ENCODE data around the gene GRAMD2B. TPM values are rescaled to one million over a fixed set of nuclear protein-coding genes. Genes with fewer than 3 reads are reported as not detected.

Gene GRAMD2B, protein sequence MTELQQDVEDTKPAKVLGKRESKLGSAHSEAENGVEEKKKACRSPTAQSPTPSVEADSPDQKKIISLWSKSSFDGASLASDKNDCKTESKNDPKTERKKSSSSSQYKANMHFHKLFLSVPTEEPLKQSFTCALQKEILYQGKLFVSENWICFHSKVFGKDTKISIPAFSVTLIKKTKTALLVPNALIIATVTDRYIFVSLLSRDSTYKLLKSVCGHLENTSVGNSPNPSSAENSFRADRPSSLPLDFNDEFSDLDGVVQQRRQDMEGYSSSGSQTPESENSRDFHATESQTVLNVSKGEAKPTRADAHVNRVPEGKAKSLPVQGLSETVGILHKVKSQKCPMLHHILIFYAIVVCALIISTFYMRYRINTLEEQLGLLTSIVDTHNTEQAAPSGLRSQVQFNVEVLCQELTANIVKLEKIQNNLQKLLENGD
- 3.9 and 5.9 TPM in 2 replicates for total RNA-seq

DNA sequence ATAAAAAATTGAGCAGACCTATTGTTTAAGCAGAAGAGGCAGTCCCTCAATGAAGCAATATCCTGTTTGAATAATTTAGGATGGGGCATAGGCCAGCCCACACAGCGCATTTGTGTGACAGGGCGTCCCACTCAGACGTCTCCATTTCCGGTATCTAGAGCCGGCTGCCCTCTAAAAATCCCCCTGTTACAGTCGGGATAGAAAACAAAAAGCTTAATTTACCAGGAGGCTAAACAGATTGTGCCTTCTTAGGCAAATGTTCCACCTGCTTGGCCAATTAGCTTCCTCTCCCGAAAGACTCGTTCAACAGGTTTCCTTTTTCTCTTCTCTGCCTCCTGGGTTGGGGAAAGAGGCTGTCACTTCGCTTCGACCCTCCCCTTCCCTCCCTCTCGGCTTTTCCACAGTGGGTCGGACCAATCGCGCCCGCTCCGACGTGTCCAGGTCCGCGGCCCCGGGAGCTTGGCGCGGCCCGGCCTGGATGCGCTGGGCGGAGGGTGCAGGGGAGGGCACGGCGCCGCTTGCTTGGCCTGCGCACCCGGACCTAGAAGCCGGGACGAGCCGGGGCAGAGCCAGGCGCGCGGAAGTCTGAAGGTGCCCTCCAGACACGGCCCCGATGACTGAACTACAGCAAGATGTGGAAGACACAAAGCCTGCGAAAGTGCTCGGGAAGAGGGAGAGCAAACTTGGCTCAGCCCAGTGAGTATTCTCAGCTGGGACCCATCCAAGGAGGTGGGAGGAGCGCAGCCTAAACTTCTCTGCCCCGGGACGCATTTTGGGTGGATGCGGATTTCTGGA is at the start of gene GRAMD2B:
Gene GRAMD2B, plus strand, starts transcription at position 416 of the 795 bp plus-strand sequence. Its CDS starts 198 bp downstream, at position 614.

Other genes starting within 250 kb of the GRAMD2B start
- gene ALDH7A1, start 171.8 kb downstream of the GRAMD2B start, total RNA-seq, result 15.8 and 19.6 TPM in 2 replicates
- gene PHAX, start 177.5 kb downstream of the GRAMD2B start, total RNA-seq, result 34.8 and 35.2 TPM in 2 replicates